RCC 7860 (cell line): ENCODE measurements around the gene RPP25L.

Source experiments
- DNase-seq: peaks from one replicate; pipeline ENCODE4 v3.0.0-alpha.2; 2015; ENCODE audit warnings: low spot score
- FAIRE-seq: peaks from 2 replicates; lab custom pipeline; 2012; peaks lifted over from hg19 to GRCh38; lab: Jason Lieb, UNC

The RPP25L gene

DNA sequence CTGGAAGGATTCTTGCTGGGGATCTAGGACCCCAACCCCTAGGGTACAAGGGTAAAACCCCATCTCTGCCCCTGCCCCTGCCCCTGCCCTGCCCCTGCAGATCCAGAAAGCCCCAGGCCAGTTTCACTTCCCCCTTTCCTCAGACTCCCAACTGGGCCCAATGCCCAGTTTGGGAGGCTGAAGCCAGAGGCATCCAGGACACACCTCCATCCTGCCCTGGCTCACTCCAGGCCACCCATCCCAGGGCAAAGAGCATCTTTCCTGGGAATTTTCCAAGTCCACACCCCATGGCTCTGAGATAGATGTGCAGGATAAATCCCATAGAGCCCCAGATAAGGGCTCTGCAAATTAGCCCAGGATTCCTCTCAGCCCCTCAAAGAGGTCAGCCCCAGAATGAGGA is 39.8 kb downstream of the RPP25L start:
- DNase-seq: no peak
- no peak for FAIRE-seq

DNA sequence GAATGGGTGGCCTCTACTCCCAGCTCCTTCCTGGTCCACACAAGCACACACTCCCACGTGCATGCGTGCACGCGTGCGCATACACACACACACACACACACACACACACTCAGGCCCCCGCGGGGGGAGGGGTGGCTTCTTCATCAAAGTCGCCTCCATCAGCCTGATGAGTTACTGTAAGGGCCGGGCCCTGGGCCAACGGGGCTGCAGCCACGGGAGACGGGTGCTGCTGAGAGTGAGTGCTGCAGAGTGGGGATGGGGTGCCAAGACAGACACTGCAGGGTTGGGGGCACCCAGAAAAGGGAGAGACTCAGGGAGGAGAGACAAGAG is 40.5 kb downstream of the RPP25L start:
- no peak for FAIRE-seq
- DNase-seq: no peak

DNA sequence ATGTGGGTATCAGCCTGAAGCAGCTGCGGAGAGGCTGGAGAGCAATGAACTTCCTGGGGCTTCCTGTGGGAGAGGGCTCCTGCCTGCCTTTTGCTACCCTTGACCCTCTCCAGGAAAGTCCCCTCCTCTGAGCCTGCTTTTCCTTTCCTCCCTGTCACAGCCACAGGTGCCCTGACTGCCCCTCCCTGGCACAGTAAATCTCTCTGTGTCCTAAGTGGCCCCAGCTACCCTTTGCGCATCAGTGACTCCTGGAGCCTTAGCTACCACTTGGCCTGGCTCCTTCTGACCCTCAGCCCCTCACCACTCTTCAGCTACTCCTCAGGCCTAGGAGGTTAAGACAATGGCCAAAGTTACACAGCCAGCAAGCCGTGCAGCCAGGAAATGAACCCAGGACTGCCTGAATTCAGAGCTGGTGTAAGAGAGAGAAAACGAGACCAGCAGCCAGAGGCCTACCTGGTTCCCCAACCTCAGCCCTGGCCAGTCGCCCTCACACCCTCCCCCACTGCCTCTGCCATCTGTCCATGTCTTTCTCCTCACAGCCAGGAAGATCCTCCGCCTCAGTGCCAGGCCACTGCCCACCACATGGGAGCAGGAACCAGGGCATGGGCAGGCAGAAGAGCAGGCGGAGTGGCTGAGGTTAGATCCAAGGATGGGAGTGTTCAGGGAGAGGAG is 41.0 kb downstream of the RPP25L start:
- FAIRE-seq (no peak), DNase-seq (no peak)

DNA sequence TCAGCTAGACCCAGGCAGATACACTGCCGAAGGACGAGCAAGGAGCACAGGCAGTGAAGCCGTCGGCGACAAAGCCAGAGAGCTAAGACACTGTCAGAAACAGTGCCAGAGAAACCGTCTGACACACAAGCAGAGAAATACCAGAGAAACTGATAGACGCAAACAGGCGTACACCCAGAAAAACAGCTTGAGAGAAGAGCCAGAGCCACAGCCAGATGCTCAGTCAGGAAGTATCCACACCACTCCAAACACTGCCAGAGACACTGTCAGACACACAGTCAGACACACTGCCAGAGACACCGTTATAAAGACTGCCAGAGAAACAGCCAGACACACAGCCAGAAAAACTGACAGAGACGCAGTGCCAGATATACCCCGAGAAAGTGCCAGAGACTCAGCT is 41.5 kb downstream of the RPP25L start:
- no peak for FAIRE-seq
- DNase-seq: no peak

DNA sequence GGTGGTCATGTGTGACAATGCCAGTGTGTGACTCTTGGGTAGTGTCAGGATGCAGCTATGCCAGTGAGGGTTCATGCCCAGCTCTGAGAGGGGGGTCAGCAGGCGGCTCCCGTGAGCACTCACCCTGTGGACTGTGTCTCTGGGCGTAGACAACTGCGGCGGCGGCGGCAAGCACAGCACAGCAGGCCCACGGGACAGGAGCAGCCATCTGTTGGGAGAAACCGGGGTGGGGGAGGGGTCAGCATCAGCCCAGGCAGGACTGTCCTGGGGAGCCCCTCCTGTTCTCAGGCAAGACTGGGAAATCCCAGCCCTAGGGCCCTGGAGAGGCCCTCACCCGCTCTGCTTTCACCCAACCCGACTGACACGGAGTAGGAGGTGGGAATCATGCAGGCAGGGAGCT is 43.1 kb downstream of the RPP25L start:
- DNase-seq (no peak), FAIRE-seq (no peak)

DNA sequence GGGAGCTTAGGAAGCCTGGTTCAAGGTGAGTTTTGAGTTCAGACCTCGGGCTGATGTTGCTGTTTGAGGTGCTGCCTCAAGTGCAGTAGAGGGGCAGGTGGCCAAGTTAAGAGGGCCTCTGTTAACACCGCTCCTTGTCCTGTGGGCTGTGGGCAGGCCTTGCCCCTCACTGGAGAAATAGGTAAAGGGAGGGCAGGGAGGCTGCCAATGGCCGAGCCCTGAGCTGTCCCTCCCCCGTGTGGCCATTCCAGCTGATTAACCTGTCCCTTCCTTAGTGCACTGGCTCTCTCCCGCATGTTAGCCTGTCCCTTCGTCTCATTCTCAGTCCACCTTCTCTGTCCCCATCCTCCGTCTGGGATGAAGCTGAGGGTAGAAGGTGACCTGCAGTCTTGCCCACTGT is 43.8 kb downstream of the RPP25L start:
- FAIRE-seq (no peak), DNase-seq (no peak)

DNA sequence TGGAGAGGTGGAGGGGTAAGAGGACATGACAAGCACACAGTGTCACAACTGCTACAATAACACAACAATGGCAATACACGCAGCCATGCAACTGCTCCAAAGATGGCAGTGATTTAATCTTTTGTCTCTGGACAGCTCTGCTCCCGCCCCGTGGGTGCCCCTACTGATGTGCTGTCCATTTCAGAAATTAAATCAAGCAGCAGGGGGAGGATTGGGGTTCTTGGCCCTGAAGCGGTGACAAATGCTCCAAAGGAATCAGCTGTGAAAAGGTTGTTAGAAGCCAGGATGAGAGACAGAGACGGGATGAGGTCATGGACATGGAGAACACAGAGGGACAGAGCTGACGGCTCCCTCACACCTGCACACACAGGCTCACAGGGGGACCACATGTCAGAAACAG is 44.9 kb downstream of the RPP25L start:
- DNase-seq (no peak), FAIRE-seq (no peak)

DNA sequence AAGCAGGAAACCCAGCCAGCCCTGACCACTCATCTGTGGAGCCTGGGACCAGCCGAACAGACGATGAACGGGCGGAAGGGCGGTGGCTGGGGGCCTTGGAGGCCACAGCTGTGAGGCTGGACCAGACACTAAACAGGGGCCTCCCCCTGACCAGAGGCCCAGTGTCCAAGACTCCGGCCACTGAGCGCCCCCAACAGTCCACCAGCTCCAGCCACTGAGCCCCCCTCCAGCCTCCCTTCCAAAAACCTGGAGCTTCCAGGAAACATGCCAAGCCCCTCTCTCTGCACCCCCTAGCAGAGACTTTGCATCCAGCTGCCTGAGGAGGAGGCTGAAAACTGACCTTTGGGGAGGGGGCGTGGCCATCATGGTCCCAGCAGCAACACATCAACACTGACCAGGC is 45.6 kb downstream of the RPP25L start:
- FAIRE-seq (no peak), DNase-seq (no peak)

DNA sequence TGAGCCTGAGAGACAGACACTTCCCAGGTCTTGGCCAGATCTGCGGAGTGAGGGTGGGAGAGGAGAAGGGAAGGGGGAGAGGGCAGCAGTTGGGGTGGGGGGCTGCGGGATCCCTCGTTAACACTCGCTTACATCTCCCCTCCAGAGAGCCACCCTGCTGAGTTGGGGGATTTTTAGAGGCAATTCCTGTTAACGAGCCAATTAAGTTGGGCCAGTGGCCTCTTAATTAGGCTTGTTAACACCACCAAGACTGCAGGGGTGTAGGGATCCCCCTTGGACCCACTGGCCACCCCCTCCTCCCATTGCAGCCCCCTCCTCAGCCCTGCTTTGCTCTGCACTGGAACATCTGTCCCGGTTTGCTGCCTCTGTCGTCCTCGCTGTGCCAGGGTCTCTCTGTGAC is 46.0 kb downstream of the RPP25L start:
- FAIRE-seq (no peak), DNase-seq (no peak)

DNA sequence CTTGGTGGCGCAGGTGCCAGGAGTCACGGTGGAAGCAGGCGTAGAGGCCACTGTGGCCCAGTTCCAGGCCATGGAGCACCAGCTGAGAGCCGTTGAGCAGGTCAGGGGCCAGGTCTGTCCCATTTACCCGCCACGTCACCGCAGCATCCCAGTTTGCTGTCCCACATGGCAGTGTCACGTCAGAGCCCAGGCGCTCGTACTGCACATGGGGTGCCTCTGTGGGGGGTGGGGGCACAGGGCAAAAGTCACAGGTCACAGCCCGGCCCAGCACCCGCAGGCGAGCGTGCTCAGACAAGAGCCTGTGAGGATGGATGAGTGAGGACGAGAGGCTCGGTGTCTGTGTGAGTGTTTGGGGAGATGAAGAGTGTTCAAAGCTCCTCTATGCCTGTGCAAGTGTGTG is 47.3 kb downstream of the RPP25L start:
- FAIRE-seq (no peak), DNase-seq (no peak)

DNA sequence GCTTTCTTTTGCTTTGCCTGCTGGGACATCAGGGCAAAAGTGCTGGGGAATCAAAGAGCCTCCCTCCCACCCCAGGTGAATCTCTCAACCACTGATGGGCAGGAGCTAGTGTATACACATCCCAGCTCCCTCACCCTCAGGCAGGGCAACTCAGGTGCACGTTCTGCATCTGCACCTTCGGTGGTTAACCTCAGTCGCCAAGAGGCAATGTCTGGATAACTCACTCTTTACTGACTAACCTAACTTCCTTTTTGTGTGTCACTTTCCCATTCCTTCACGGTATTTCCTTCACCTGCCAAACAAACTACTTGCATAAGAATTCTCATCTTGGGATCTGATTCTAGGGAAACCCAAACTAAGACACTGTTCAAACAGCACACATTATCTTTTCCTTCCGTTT is 48.6 kb downstream of the RPP25L start:
- FAIRE-seq (no peak), DNase-seq (no peak)

DNA sequence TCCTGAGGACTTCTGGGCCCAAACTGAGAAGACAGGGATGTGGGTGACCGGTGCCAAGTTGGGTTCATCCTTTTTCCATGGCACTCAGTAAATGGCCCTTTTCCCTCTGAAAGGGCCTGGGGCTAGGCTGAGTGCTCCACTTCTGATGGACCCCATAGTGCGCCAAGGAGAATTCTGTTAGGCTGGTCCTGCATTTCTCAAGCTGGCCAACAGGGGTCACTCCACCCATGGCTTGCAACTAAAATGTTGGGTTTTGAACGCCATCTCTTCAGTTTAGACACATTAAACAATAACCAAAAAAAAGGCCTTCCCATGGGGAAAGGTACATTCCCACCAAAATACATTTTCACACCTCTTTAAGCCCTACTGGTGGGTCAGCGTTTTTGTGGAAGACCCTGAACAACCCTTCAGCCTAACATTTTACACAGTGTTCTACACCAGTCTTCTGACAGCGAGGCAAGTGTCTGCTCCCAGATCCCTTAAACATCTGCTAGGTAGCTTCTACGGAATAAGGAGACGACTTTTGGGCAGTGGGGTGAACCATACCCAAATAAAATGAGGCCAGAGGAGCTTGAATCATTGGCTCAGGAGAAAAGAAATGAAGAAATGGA is 49.7 kb downstream of the RPP25L start:
- no peak for FAIRE-seq
- no peak for DNase-seq

DNA sequence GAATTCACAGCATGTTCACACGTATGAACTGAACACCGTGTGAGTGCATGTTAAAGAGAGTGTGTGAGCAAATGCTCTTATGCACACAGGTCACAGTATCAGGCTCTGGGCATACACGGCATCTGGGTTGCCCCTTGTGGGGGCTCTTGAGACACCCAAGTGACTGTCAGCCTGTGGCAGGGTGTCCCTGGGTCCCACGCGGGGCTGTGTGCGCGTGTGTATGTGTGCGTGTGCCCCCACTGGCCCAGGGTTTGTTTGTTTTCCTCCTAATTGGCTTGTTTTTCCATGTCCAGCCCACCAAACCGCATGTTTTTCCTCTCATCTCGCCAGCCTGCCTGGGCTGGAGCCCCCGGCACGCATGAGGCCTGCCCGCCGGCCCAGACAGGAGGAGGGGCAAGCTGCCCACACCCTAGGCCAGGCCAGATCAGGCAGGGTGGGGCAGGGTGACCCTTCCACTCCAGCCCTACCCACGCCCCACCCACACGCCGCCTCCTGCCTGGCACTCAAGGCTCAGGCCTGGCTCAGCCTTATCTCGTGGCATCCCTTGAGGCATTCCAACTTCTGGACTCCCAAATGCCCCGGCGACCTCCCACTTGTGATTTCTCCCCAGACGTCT is 51.2 kb downstream of the RPP25L start:
- FAIRE-seq (no peak), DNase-seq (no peak)
